ENCODE results near the gene WNT9A. TPM values are rescaled to one million over a fixed set of nuclear protein-coding genes. Genes with fewer than 3 reads are reported as not detected.

The WNT9A gene
- polyA plus RNA-seq, 3 donors, result 1.2 to 1.9 (median 1.7) TPM

GRCh38 chr1:227944090-227944930, 3.4 kb downstream of the WNT9A start:
- no peak for DNase-seq (ENCODE audit: extremely low read depth in 1 of 11, low read depth in 9 of 11, low spot score in 4 of 11)

GRCh38 chr1:227943381-227944089, 4.2 kb downstream of the WNT9A start:
- no peak for DNase-seq (ENCODE audit: extremely low read depth in 1 of 11, low read depth in 9 of 11, low spot score in 4 of 11)

- no peak for DNase-seq (ENCODE audit: extremely low read depth in 1 of 11, low read depth in 9 of 11, low spot score in 4 of 11)
Measured at GRCh38 chr1:227942716-227943261, 4.9 kb downstream of the WNT9A start.

GRCh38 chr1:227942021-227942715, 5.6 kb downstream of the WNT9A start:
- DNase-seq (ENCODE audit: extremely low read depth in 1 of 11, low read depth in 9 of 11, low spot score in 4 of 11), result no peak

GRCh38 chr1:227941509-227942020, 6.2 kb downstream of the WNT9A start:
- DNase-seq (ENCODE audit: extremely low read depth in 1 of 11, low read depth in 9 of 11, low spot score in 4 of 11), result no peak

GRCh38 chr1:227940791-227941241, 6.9 kb downstream of the WNT9A start:
- no peak for DNase-seq (ENCODE audit: extremely low read depth in 1 of 11, low read depth in 9 of 11, low spot score in 4 of 11)

- DNase-seq (ENCODE audit: extremely low read depth in 1 of 11, low read depth in 9 of 11, low spot score in 4 of 11), result no peak
Measured at GRCh38 chr1:227939791-227940771, 7.7 kb downstream of the WNT9A start.

GRCh38 chr1:227938911-227939790, 8.6 kb downstream of the WNT9A start:
- no peak for DNase-seq (ENCODE audit: extremely low read depth in 1 of 11, low read depth in 9 of 11, low spot score in 4 of 11)

GRCh38 chr1:227938276-227938675, 9.5 kb downstream of the WNT9A start:
- DNase-seq (ENCODE audit: extremely low read depth in 1 of 11, low read depth in 9 of 11, low spot score in 4 of 11), result no peak

- DNase-seq (ENCODE audit: extremely low read depth in 1 of 11, low read depth in 9 of 11, low spot score in 4 of 11), result no peak
Measured at GRCh38 chr1:227937838-227938145, 9.9 kb downstream of the WNT9A start.

- DNase-seq (ENCODE audit: extremely low read depth in 1 of 11, low read depth in 9 of 11, low spot score in 4 of 11), result no peak
Measured at GRCh38 chr1:227937031-227937837, 10.5 kb downstream of the WNT9A start.

- DNase-seq (ENCODE audit: extremely low read depth in 1 of 11, low read depth in 9 of 11, low spot score in 4 of 11), result no peak
Measured at GRCh38 chr1:227935826-227936225, 11.9 kb downstream of the WNT9A start.

GRCh38 chr1:227934476-227935313, 13.0 kb downstream of the WNT9A start:
- no peak for DNase-seq (ENCODE audit: extremely low read depth in 1 of 11, low read depth in 9 of 11, low spot score in 4 of 11)

GRCh38 chr1:227929751-227930472, 17.8 kb downstream of the WNT9A start:
- DNase-seq (ENCODE audit: extremely low read depth in 1 of 11, low read depth in 9 of 11, low spot score in 4 of 11), result no peak

- no peak for DNase-seq (ENCODE audit: extremely low read depth in 1 of 11, low read depth in 9 of 11, low spot score in 4 of 11)
Measured at GRCh38 chr1:227928811-227929375, 18.8 kb downstream of the WNT9A start.
